H9 (cell line): Measurements from ENCODE around the gene DDI2. TPM values are rescaled to one million over a fixed set of nuclear protein-coding genes. Genes with fewer than 3 reads are reported as not detected.

Source experiments
- DNase-seq: peaks from one replicate; pipeline ENCODE4 v3.0.0-alpha.2; 2017
- H2AFZ ChIP-seq: one replicate; pipeline ENCODE4 v1.6.1; 2013; ENCODE audit warnings: mild to moderate bottlenecking, low read length, control low read depth, moderate library complexity
- H2AK5ac ChIP-seq: 2 replicates; pipeline ENCODE4 v1.6.1; 2013; ENCODE audit warnings: low read length, control low read depth, mixed read lengths; ENCODE audit not compliant: insufficient read length
- H2BK120ac ChIP-seq: one replicate; pipeline ENCODE4 v1.6.1; 2013; ENCODE audit warnings: low read depth, mild to moderate bottlenecking, low read length, control low read depth, inconsistent platforms; ENCODE audit not compliant: poor library complexity, severe bottlenecking
- H2BK12ac ChIP-seq: 2 replicates; pipeline ENCODE4 v1.6.1; 2013; ENCODE audit warnings: low read length, control low read depth, mixed read lengths, low read depth; ENCODE audit not compliant: insufficient read length
- H2BK15ac ChIP-seq: 2 replicates; pipeline ENCODE4 v1.6.1; 2013; ENCODE audit warnings: low read depth, low read length, control low read depth
- H2BK20ac ChIP-seq: one replicate; pipeline ENCODE4 v1.6.1; 2013; ENCODE audit warnings: low read depth, mild to moderate bottlenecking, low read length, control low read depth, inconsistent platforms; ENCODE audit not compliant: poor library complexity, severe bottlenecking
- H2BK5ac ChIP-seq: 2 replicates; pipeline ENCODE4 v1.6.1; 2013; ENCODE audit warnings: low read length, control low read depth, mixed read lengths; ENCODE audit not compliant: insufficient read length
- H3K14ac ChIP-seq: 2 replicates; pipeline ENCODE4 v1.6.1; 2013; ENCODE audit warnings: low read length, control low read depth; ENCODE audit not compliant: insufficient read depth
- H3K18ac ChIP-seq: 2 replicates; pipeline ENCODE4 v1.6.1; 2013; ENCODE audit warnings: low read depth, mild to moderate bottlenecking, mixed read lengths, low read length, control low read depth; ENCODE audit not compliant: insufficient read length
- H3K23ac ChIP-seq: 2 replicates; pipeline ENCODE4 v1.6.1; 2013; ENCODE audit warnings: low read length, control low read depth, mixed read lengths, low read depth; ENCODE audit not compliant: insufficient read length
- H3K23me2 ChIP-seq: 2 replicates; pipeline ENCODE4 v1.6.1; 2013; ENCODE audit warnings: low read depth, mild to moderate bottlenecking, mixed read lengths, low read length, control low read depth; ENCODE audit not compliant: insufficient read length, poor library complexity, severe bottlenecking
- H3K27ac ChIP-seq: 2 replicates; pipeline ENCODE4 v1.5.1; 2013; ENCODE audit warnings: low read length, control low read depth, mixed read lengths, low read depth; ENCODE audit not compliant: insufficient read length
- H3K27me3 ChIP-seq: 2 replicates; pipeline ENCODE4 v1.6.1; 2013; ENCODE audit warnings: low read length, control low read depth, inconsistent platforms; ENCODE audit not compliant: insufficient read depth
- H3K4ac ChIP-seq: 2 replicates; pipeline ENCODE4 v1.6.1; 2013; ENCODE audit warnings: low read depth, mild to moderate bottlenecking, control low read depth, inconsistent platforms, low read length, moderate library complexity
- H3K4me1 ChIP-seq: 2 replicates; pipeline ENCODE4 v1.6.1; 2013; ENCODE audit warnings: low read length, control low read depth, inconsistent platforms; ENCODE audit not compliant: insufficient read depth
- H3K4me2 ChIP-seq: 2 replicates; pipeline ENCODE4 v1.6.1; 2013; ENCODE audit warnings: low read length, control low read depth, mixed read lengths; ENCODE audit not compliant: insufficient read length, insufficient read depth
- H3K56ac ChIP-seq: 2 replicates; pipeline ENCODE4 v1.6.1; 2013; ENCODE audit warnings: low read depth, mild to moderate bottlenecking, mixed read lengths, low read length, control low read depth; ENCODE audit not compliant: insufficient read length
- H3K79me1 ChIP-seq: 2 replicates; pipeline ENCODE4 v1.6.1; 2013; ENCODE audit warnings: low read depth, mild to moderate bottlenecking, moderate library complexity, low read length, control low read depth, inconsistent platforms; ENCODE audit not compliant: insufficient read depth, poor library complexity, severe bottlenecking
- H3K79me2 ChIP-seq: 2 replicates; pipeline ENCODE4 v1.6.1; 2013; ENCODE audit warnings: low read length, control low read depth, inconsistent platforms; ENCODE audit not compliant: insufficient read depth
- H3K9ac ChIP-seq: 2 replicates; pipeline ENCODE4 v1.6.1; 2013; ENCODE audit warnings: low read length, control low read depth, mixed read lengths; ENCODE audit not compliant: insufficient read length; ENCODE audit errors: extremely low read depth
- H3K9me3 ChIP-seq: one replicate; pipeline ENCODE4 v1.6.1; 2013; ENCODE audit warnings: low read depth, low read length, inconsistent platforms; ENCODE audit not compliant: control insufficient read depth
- H3T11ph ChIP-seq: one replicate; pipeline ENCODE4 v1.6.1; 2013; ENCODE audit warnings: mild to moderate bottlenecking, low read length, control low read depth, inconsistent platforms
- H4K20me1 ChIP-seq: one replicate; pipeline ENCODE4 v1.6.1; 2013; ENCODE audit not compliant: control insufficient read depth, insufficient read length, insufficient read depth
- H4K5ac ChIP-seq: 2 replicates; pipeline ENCODE4 v1.6.1; 2013; ENCODE audit warnings: low read depth, mild to moderate bottlenecking, mixed read lengths, low read length, control low read depth; ENCODE audit not compliant: insufficient read length
- H4K8ac ChIP-seq: replicated peaks from 2 replicates; pipeline ENCODE4 v1.6.1; 2013; ENCODE audit warnings: low read length, control low read depth, mixed read lengths, low read depth; ENCODE audit not compliant: insufficient read length
- H4K91ac ChIP-seq: 2 replicates; pipeline ENCODE4 v1.6.1; 2013; ENCODE audit warnings: low read depth, mild to moderate bottlenecking, moderate library complexity, mixed read lengths, low read length, control low read depth; ENCODE audit not compliant: insufficient read length
- H3K27ac Mint-ChIP-seq, 3 experiments: 2 replicates in 2 of 3; 3 replicates in 1 of 3; pipeline ENCODE4 v1.8.0; 2020 to 2021; ENCODE audit warnings: mixed read lengths in 3 of 3, mild to moderate bottlenecking in 1 of 3, moderate library complexity in 1 of 3
- H3K27me3 Mint-ChIP-seq: 2 replicates; pipeline ENCODE4 v1.8.0; 2021; ENCODE audit warnings: low read depth, mild to moderate bottlenecking, moderate library complexity, mixed read lengths
- H3K36me3 Mint-ChIP-seq, 3 experiments: 2 replicates in 2 of 3; 3 replicates in 1 of 3; pipeline ENCODE4 v1.8.0; 2020 to 2021; ENCODE audit warnings: low read depth in 3 of 3, mixed read lengths in 3 of 3; ENCODE audit not compliant: insufficient read depth in 1 of 3
- H3K4me1 Mint-ChIP-seq, 2 experiments: 2 replicates each; pipeline ENCODE4 v1.8.0; 2020; ENCODE audit warnings: mixed read lengths in 2 of 2
- H3K4me3 Mint-ChIP-seq, 2 experiments: 2 replicates in 1 of 2; 3 replicates in 1 of 2; pipeline ENCODE4 v1.8.0; 2020 to 2021; ENCODE audit warnings: mild to moderate bottlenecking in 2 of 2, mixed read lengths in 2 of 2, moderate library complexity in 1 of 2
- H3K9me3 Mint-ChIP-seq, 2 experiments: 2 replicates in 1 of 2; 3 replicates in 1 of 2; pipeline ENCODE4 v1.8.0; 2020; ENCODE audit warnings: mild to moderate bottlenecking in 2 of 2, mixed read lengths in 2 of 2, moderate library complexity in 1 of 2
- CTCF ChIP-seq: fragments of 200-600 bp; sonication (generic); conservative IDR thresholded peaks from 3 replicates; pipeline ENCODE4 v1.8.0; 2021; ENCODE audit warnings: antibody characterized with exemption, mild to moderate bottlenecking
- WGBS: extraction: QIAGEN DNeasy Blood & Tissue Kit; methylation state at CpG from one replicate; pipeline ENCODE4 v1.1.7; 2013; ENCODE audit warnings: missing lambda C conversion rate, low lambda C conversion rate, mixed read lengths; ENCODE audit not compliant: insufficient read length; ENCODE audit errors: extremely low coverage; 5-methylcytosine and 5-hydroxymethylcytosine counted together
- total RNA-seq: library from RNA; stranded (reverse); gene quantifications from 2 replicates; pipeline ENCODE4 v1.2.1, GENCODE V29; 2021

Gene DDI2
- total RNA-seq, 1 experiment from 2014 or later: 45.0 TPM

DNA sequence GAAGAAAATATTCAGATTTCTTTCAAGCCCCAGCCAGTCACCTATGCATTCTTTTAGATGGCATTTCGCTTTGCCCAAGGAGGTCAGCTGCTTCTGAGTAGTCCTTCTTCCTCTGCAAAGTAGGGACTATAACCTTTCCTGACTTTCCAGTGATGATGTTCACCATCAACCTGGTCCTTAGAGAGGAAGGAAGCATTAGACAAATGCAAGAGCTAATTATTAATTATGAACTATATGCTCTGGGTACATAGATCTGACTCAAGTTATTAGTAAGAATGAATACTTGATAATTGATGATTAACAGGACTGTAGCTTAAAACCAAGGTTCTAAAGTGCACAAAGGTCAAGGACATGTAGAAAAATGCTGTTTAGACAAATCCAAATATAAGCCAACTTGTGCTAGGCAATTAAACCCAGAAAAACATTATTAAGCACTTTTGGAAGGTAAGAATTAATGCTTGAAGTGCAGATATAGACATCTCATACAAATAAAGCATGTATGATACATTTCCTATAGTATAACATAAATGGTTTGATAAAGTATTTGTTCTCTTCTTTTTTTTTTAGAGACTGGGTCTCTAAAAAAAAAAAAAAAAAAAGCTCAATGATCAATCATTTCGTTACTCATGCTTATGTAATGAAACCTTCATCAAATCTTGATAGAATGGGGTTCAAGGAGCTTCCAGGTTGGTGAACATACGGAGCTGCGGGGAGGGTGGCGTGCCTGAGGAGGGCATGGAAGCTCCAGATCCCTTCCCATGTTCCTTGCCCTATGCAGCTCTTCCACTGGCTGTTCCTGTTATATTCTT is 21.2 kb upstream of the DDI2 start:
- Histone ChIP-seq H3K4me1 (no peaks in the 10 kb centered on the region; the same call in 1 of the 2 replicates), H3K23ac (no peak overlapping the region), H2BK20ac (no peak overlapping the region), H2AK5ac (no peak overlapping the region), H2BK5ac (no peak overlapping the region), H4K91ac (no peak overlapping the region), H3K79me1 (no peaks in the 10 kb centered on the region), H4K8ac (no peak overlapping the region), H2AFZ (no peak overlapping the region), H3K56ac (no peak overlapping the region), H3K23me2 (no peaks in the 10 kb centered on the region), H3K9me3 (no peaks in the 10 kb centered on the region), H2BK12ac (no peak overlapping the region), H3K14ac (no peak overlapping the region), H2BK120ac (no peak overlapping the region), H3T11ph (no peak overlapping the region), H3K27ac (no peak overlapping the region), H3K4ac (no peak overlapping the region), H3K18ac (no peak overlapping the region), H2BK15ac (no peak overlapping the region), H3K4me2 (no peak overlapping the region), H4K5ac (no peak overlapping the region), H3K9ac (no peak overlapping the region), H3K27me3 (no peaks in the 10 kb centered on the region; the same call in 1 of the 2 replicates), H3K79me2 (no peaks in the 10 kb centered on the region), H4K20me1 (no peaks in the 10 kb centered on the region)
- whole genome bisulfite sequencing: no CpG with 5 or more reads among the region's 5 CpGs
- H3K4me3 Mint-ChIP-seq: no peak overlapping the region
- H3K27me3 Mint-ChIP-seq: peaks cover 11% of the 10 kb centered on the region; the same call in 1 of the 2 replicates
- no peak for DNase-seq
- no peak overlapping the region for H3K27ac Mint-ChIP-seq
- peaks cover 6 to 15% of the 10 kb centered on the region in 2 experiments for H3K4me1 Mint-ChIP-seq
- no peak for TF ChIP-seq CTCF
- no peaks in the 10 kb centered on the region for H3K36me3 Mint-ChIP-seq
- H3K9me3 Mint-ChIP-seq: no peaks in the 10 kb centered on the region
